Measurements from ENCODE around the gene DIP2B. TPM values are rescaled to one million over a fixed set of nuclear protein-coding genes. Genes with fewer than 3 reads are reported as not detected.

Gene DIP2B
- polyA plus RNA-seq, 4 donors: 20.5 to 24.6 (median 23.4) TPM

DNA sequence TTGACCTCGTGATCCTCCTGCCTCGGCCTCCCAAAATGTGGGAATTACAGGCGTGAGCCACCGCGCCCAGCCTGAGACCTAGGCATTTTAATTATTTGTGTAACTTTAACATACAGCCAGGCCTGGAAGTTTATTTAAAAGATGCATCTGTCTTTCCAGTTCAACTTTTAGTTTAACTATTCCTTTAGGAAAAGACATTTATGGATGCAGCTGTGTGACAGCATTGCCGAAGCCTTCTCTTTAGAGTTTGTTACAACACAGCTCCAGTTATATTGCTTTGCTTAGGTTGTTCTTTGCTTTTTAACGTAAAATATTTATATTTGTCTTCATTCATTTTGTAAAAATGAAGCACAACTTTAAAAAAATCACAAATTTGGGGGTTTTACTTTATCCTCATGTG lies 67.0 kb downstream of the DIP2B start:
- no peak for DNase-seq (ENCODE audit: low read depth in 4 of 4, low spot score in 2 of 4)

DNA sequence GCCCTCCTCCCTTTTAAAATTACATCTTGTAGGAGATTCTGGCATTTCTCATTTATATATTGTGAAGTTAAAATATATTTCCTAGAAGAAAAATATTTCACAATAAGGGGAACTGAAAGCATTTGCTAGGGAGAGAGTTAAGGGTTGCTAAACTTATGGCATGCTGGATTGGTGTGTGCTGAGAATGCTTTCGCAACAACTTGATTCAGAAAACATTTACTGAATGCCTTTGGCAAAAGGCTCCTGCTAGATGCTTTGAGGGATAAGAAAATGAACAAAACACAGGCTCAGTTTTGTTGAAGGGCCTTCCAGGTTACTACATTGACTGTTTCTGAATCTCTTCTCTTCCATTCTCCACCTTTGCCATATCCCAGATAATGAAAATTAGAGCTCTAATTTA lies 67.5 kb downstream of the DIP2B start:
- DNase-seq (ENCODE audit: low read depth in 4 of 4, low spot score in 2 of 4): no peak

DNA sequence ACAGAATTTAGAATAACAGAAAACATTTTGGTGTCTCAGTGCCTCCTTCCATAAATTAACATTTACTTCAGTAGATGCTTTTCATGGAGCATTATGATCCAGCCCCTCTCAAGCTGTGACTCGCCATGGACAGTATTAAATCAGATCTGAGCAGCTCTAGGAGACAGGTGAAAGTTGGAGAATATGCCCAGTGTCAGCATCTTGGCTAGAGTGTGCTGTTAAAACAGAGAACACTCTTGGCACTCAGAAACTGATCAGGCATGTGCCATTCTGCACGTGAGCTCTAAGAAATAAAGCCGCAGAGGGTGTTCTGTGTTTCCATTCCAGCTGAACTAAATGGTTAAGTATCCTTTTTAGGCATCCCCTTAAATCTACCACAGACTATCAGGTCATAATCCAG lies 68.0 kb downstream of the DIP2B start:
- DNase-seq (ENCODE audit: low read depth in 4 of 4, low spot score in 2 of 4): no peak

DNA sequence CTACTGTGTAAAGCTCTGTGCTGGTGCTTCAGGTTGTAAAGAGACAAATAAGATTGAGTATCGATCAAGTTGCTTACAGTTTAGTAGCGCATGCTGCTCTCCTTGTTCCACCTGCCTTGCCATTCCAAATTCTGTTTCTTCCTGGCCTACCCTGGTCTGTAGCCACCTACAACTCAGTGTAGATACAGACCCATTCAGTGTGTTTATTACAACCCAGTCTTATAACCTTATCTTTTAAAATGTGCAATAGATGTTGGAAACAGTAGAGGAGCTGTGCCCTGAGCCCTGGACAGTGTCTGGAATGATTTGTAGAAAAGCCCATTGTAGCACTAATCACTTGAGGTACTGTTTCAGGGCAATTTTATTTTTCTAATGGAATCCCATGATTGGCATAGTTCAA lies 68.5 kb downstream of the DIP2B start:
- no peak for DNase-seq (ENCODE audit: low read depth in 4 of 4, low spot score in 2 of 4)

DNA sequence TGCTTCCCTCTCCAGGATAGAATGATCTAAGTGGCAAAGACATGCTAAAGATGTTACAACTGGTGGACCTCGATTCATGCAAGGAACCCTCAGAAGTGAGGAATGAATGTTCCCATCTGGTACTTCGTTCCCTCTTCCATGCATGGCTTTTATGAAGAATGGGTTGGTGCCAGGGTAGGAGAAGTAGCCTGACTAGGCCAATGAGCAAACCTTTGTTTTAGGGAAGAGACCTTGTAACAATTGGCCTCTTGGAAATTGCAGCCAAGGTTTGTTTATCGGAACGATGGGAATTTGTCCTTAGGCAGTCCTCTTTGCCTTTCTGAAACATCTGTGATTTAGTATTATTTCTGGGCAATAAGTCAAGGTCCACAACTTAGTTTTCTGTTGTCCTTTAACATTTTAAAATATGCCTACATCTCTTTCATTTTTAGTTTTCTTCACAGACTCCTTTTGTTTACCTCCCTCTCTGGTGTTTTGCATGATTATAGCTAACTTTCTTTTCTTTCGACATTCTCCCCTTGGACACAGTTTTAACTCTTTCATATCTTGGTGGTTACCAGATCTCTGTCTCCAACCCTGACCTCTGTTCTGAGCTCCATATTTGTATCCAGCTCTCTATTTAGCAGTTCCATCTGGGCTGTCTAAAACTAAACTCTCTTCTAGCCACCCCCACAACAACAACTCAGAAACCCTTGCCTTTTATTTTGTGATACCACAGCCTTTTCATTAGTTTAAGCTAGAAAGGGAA lies 70.0 kb downstream of the DIP2B start:
- no peak for DNase-seq (ENCODE audit: low read depth in 4 of 4, low spot score in 2 of 4)

DNA sequence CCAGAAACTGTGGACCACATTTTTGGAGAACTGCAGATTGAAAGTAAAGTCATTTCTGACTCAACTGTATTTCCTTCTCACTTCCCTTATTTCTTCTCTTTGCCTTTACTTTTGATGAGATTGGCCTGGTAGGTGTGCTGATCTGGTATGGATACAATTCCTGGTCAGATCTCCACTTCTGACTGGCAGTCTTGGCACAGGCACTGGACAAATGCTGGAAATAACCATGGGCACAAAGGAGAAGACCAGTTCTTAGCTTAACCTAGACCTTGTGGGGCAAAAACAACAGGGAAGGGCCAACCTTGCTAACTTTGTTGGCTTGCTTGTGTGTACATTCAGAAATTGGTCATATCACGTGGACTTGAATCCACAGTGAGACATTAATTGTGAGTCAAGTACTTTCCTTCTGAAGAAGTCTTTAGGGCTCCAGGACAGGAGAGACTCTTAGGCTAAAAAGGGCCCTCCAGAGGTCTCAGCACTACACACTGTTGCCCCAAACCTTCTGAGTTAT lies 75.0 kb downstream of the DIP2B start:
- no peak for DNase-seq (ENCODE audit: low read depth in 4 of 4, low spot score in 2 of 4)

DNA sequence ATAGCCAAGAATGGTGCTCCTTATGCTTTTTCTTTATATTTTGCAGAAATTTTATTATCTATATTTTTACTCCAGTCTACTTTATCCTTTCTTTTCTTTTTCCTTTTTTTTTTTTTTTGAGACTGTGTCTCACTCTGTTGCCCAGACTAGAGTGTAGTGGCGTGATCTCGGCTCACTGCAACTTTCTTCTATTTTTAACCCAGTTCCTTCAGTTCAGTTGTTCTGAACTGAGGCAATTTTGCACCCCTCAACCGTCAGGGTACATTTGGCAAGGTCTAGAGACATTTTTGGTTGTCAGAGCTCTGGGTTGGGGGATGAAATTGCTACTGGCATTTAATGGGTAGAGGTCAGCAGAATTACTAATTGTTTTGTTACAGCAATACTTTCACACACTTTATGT lies 75.7 kb downstream of the DIP2B start:
- no peak for DNase-seq (ENCODE audit: low read depth in 4 of 4, low spot score in 2 of 4)

DNA sequence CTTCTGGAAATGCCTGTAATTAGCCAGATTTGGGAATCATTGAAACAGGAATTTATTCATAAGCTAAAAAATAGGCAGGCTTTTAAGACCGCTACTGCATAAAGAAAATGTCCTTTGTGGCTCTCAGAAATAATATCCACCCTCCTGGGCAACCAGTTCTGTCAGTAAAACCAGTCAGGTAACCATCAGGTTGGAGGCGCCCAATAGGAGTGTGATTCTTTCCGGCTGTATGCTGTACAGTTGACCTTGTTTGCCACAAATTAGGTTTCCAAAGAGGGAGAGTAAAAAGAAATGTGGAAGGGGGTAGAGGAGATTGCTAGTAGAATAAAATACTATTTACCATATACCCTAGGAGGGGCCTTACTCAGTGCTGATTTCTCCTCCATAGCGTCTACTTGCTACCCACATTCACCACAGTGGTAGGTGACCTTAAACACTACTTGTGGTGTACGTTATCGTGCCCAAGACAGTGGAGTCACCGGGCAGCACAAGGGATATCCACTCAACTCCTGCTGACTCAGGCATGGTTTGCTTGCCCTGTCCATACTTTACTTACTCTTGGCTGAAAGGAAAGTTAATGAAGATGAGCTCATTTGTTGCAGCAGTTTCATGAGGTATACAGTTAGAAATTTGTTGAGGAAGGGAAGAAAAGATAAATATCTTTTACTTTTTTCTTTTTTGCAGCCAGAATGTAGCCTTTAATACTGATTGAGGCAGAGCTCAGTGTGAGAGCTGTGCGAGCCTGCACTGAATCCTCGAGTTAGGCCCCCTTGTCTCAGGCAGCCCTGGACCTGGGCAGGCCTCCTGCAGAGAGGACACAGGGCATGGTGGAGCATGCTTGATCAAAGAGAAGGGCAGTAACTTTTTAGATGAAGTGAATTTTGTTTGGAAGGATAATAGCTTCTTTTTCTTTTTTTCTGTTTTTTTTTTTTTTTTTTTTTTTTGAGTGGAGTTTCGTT lies 76.7 kb downstream of the DIP2B start:
- DNase-seq (ENCODE audit: low read depth in 4 of 4, low spot score in 2 of 4): no peak

DNA sequence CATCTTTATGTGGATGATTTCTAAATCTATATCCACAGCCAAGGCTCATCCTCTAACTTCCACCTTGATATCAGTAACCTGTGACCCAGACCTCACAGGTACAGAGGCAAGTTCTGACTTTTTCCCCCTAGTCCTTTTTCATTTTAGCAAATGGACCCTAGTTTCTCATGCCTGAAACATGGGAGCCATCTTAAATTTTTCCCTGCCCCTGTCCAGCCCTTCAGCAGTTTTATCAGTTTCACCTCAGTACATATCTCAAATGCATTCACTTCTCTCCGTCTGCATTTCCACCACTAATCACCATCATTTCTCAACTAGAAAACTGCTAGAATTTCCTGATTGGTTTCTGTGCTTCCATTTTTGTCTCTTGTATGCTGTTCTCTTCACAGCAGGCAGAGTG lies 79.3 kb downstream of the DIP2B start:
- no peak for DNase-seq (ENCODE audit: low read depth in 4 of 4, low spot score in 2 of 4)

DNA sequence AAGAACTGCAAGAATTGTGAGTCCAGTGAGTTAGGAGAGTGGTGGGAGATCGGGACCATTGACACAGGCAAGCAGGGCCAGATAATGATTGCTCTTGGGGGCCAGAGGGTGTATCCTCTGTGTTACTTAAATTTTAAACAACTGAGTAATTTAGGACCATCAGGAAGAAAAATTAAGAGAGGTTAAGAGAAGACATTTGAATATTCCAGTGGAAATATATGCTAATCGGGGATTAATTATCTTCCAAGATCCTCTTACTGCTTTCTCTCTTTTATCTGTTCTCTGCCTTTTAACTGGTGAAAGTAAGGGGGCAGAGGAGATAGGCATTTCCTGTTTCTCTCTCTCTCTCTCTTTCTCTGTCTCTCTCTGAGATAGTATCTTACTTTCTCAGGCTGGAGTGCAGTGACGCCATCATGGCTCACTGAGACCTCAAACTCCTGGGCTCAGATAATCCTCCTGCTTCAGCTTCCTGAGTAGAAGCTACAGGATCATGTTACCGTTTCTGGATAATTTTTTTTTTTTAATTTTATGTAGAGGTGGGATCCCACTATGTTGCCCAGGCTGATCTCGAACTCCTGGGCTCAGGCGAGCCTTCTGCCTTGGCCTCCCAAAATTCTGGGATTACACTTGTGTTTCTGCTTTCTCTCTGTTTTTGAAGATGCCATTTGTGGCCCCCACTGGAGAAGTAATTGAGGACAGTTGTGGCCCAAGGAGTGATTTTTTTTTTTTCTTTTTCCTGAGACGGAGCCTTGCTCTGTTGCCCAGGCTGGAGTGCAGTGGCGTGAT lies 85.1 kb downstream of the DIP2B start:
- no peak for DNase-seq (ENCODE audit: low read depth in 4 of 4, low spot score in 2 of 4)

DNA sequence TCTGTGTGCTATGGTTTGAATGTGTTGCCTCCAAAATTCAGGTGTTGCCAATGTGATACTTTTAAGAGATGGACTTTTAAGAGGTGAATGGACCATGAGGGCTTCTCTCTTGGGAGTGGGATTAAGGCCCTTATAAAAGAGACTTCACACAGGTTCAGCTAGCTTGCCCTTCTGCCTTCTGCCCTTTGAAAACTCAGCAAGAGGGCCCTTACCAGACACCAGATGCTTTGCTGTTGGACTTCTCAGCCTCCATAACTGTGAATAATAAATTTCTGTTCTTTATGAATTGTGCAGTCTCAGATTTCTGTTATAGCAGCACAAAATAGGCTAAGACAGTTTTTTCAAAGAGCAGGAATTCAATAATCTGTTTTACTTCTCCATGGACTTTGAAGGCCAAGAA lies 86.1 kb downstream of the DIP2B start:
- DNase-seq (ENCODE audit: low read depth in 4 of 4, low spot score in 2 of 4): no peak

DNA sequence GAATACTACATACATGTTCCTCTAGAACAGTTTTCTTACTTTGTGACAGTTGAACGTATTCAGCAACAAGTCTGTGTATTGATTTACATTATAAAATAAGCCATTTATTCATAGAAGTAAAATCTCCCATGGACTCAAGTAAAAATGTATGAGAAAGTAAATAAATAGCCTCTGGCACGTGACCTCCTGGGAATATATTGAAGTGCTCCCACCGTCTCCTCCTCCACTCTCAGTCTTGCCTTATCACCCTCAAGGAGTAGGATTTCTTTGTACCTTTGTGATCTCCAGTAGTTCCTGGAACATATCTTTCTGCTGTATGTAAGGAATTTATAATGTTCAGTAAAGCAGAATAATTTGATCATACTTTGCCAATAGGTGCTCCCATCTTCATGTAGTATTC lies 90.9 kb downstream of the DIP2B start:
- no peak for DNase-seq (ENCODE audit: low read depth in 4 of 4, low spot score in 2 of 4)

DNA sequence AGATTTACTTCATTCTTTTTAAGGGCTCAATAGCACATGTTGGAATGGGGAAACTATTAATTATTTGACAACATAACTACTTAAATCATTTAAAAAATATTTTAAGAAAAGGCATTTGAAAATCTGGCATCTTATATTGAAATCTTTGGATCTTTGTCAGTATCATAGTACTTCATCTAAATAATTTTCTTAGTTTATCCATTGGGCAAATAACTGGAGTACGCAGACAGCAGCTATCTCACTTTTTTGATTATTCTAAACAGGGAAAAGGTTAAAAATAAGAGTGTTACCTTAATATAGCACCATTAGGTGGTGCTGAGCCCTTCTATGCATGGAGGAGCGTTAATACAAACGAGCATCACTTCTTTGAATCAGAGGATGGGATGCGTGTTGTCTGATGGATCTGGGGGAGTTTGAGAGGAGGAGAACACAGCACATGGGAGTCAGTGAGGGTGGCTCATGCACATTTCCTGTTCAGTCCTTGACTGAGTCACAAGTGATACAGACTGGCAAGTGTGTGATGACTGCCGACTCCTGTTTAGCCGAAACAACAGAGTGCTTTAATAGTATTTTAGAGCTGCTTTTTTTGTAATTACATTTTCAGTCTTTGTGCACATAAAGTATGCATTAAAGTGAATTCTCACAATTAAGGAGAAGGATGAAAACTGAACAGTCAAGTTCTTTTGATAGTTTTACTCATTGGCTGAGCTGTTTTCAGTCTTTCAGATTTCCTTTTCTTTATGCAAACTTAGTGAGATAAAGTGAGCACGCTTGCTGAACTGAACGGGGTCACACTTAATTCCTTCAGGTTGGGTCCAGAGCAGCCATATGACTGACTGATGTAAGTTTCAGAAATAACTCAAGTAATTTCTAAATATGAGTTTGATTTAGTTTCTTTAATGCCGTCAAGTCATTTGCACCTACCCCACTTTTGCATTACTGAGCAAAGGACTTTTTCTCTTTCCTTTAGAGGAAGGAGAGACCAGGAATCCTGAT lies 92.7 kb downstream of the DIP2B start:
- no peak for DNase-seq (ENCODE audit: low read depth in 4 of 4, low spot score in 2 of 4)

DNA sequence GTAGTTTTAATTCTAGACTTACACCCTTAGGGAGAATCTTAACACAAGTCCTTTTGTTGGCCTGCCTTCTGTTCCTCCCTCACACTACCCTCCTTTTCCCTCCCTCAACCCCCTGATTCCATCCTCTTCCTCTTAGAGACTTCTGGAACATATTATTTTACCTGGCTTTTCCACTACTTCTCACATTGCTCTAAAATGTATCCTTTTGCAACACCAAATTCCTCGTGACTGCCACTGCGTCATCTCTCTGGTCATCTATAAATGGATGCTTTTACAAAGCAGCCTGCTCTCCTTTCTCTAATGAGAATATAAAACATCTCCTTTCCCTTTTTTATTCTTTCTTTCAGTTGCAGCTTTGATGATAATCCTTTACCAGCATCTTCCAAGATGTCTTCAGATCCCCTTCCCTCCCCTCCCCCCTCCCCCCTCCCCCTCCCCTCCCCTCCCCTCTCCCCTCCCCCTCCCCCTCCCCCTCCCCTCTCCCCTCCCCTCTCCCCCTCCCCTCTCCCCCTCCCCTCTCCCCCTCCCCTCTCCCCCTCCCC lies 93.6 kb downstream of the DIP2B start:
- no peak for DNase-seq (ENCODE audit: low read depth in 4 of 4, low spot score in 2 of 4)

DNA sequence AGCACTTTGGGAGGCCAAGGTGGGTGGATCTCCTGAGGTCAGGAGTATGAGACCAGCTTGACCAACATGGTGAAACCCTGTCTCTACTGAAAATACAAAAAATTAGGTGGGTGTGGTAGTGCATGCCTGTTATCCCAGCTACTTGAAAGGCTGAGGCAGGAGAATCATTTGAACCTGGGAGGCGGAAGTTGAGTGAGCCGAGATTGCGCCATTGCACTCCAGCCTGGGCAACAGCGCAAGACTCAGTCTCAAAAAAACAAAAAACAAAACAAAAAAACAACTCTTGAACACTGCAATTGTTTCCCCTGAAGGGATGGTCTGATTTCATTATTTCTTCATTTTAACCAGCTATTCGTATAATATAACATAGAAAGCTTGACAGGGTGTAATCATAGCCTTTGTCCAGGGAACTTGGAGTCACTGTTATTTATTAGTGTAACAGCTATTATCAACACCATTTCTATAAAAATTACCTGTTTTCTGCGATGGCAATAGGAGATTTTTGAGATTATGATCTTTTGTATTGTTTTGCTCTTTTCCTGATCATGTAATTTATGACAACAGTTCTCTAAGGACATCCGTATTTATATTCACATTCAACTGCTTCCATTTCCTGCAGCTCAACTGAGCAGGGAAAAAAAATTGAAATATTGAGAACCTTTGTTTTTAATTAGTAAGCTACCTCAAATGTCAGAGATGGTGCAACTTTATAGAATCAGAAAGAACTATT lies 94.7 kb downstream of the DIP2B start:
- DNase-seq (ENCODE audit: low read depth in 4 of 4, low spot score in 2 of 4): no peak

DNA sequence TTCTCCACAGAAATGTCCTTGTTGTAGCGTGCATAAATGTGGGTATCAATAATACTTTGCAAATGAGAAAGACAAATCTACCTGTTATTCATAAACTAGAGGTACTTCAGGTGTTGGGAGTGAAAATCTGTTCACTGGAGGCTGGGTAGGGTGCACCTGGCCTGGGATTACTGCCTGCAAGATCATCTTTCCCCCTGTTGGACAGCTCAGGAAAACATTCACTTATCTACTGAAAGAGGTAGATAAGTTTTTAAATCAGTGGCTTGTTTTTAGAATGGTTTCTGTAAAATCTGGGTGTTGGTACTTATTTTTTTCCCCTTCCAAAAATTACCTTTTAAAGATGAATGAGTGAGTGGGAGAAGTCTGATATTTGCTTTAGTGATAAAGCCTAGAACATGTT lies 95.6 kb downstream of the DIP2B start:
- no peak for DNase-seq (ENCODE audit: low read depth in 4 of 4, low spot score in 2 of 4)

DNA sequence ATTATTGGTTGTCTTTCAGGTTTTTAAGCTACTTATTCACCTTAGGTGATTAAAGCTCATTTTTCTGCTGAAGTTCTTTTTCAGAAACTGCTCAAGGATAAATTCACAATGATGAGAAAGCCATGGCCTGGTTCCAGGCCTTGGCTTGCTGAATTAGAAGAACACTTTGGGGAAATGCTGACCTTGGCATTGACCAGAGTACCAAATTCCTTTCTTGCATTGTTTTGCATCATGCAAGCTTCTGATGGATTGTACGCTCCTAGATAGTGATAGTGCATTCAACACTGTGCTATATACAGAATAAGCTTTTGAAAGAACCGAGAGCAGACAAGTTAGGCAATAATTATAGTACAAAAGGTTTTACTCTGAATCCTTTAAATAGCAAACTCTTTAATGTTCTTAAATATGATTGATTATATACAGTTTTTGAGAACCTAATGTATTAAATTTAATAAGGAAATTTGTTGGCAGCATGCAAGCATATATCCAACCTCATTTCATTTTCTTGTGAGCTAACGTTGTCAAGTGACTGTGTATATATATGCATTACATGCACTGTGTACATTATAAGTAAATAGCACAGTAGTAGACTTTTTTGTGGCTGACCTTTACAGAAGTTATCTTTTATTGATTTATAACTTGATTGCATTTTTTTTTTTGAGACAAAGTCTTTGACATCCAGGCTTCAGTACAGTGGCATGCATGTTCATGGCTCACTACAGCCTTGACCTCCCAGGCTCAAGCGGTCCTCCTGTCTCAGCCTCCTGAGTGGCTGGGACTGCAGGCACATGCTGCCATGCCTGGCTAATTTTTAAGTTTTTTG lies 99.2 kb downstream of the DIP2B start:
- DNase-seq (ENCODE audit: low read depth in 4 of 4, low spot score in 2 of 4): no peak

DNA sequence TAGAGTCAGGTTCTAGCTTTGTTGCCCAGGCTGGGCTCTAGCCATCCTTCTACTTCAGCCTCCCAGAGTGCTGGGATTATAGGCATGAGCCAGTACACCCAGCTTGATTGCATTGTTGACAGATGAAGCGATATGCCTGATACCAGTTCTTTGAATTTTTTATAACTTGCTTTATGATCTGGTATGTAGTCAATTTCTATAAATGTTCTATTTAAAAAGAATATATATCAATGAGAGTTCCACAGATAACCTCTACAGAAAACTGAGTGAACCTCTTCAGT lies 99.8 kb downstream of the DIP2B start:
- DNase-seq (ENCODE audit: low read depth in 4 of 4, low spot score in 2 of 4): no peak

All from left renal cortex interstitium (tissue), 4 donors.